ENCODE results near the gene RNF2.

GRCh38 chr1:185096531-185096930 is 51.2 kb downstream of the RNF2 start:
- TF ChIP-seq CTCF (IDR thresholded peaks at IDR 0.05; ENCODE audit: low read depth, low read length, missing input control) (no peak), SP1 (IDR thresholded peaks at IDR 0.05) (no peak), TAF1 (conservative IDR thresholded peaks at IDR 0.05) (no peak), RAD21 (IDR thresholded peaks at IDR 0.05) (no peak), MAX (IDR thresholded peaks at IDR 0.05) (no peak), ATF3 (IDR thresholded peaks at IDR 0.05) (no peak)

Measured in liver (tissue), 3 donors.